Fibroblast of the aortic adventitia (primary cell): Measurements from ENCODE around the gene CNTRL. TPM values are rescaled to one million over a fixed set of nuclear protein-coding genes. Genes with fewer than 3 reads are reported as not detected.

Experiments used
- DNase-seq: peaks from one replicate; pipeline ENCODE4 v3.0.0-alpha.2; 2010; ENCODE audit warnings: low read depth
- H3K4me3 ChIP-seq: 2 replicates; pipeline ENCODE4 v1.5.1; 2011; ENCODE audit warnings: low read depth, mild to moderate bottlenecking, control low read depth, low read length, moderate library complexity
- CTCF ChIP-seq: IDR thresholded peaks from 2 replicates; pipeline ENCODE4 v1.5.1; 2011; ENCODE audit warnings: mild to moderate bottlenecking, low read length, control low read depth, inconsistent platforms; ENCODE audit not compliant: insufficient read depth
- small RNA-seq: library from RNA; depleted of rRNA; stranded (forward); fragments of <200 nt; gene quantifications from one replicate; pipeline ENCODE3, GENCODE V24; 2012
- total RNA-seq: library from RNA; depleted of rRNA; stranded (reverse); fragments of >200 nt; gene quantifications from 2 replicates; pipeline ENCODE4 v1.2.3, GENCODE V29; 2012; ENCODE audit warnings: low replicate concordance

The CNTRL gene
- total RNA-seq, 1 donor = 15.2 TPM

- no peak overlapping the region for H3K4me3 ChIP-seq
- DNase-seq = no peak
- no peak for TF ChIP-seq CTCF
These were observed 150.5 kb downstream of the CNTRL start for GRCh38 chr9:121225240-121225639.

- DNase-seq = no peak
These were observed 151.4 kb downstream of the CNTRL start for GRCh38 chr9:121226175-121226574.

More at GRCh38 chr9:121226175-121226574, 151.4 kb downstream of the CNTRL start:
- H3K4me3 ChIP-seq = no peak overlapping the region
- TF ChIP-seq CTCF = no peak

Small RNAs within 50 kb of the gene (small RNA-seq; reads per million reads assigned to genes)
- gene RN7SL181P = not detected

Other genes with a start within 250 kb of the CNTRL start
- 16.6 and 49.4 TPM in 2 replicates for gene PSMD5, start 232.0 kb upstream of the CNTRL start, total RNA-seq
- 10.2 and 55.7 TPM in 2 replicates for gene PHF19, start 197.8 kb upstream of the CNTRL start, total RNA-seq
- gene TRAF1, start 148.2 kb upstream of the CNTRL start, total RNA-seq = 1.8 and 8.5 TPM in 2 replicates
- gene C5, start 24.7 kb upstream of the CNTRL start, total RNA-seq = 2.9 and 13.8 TPM in 2 replicates
- 24.0 and 47.8 TPM in 2 replicates for gene RAB14, start 126.9 kb downstream of the CNTRL start, total RNA-seq
- gene GSN, start 193.2 kb downstream of the CNTRL start, total RNA-seq = 253 and 293 TPM in 2 replicates